Activated naive CD8-positive, alpha-beta T cell treated with anti-CD3 and anti-CD28 coated beads, Interleukin-2, amount 50 U/mL, for 24 hours (primary cell): ENCODE measurements around the gene RAD51B.

Experiments
- ATAC-seq: fragments of 150-1000 bp; cut with Tn5 transposase; one replicate; pipeline ENCODE4 v1.10.0; 2021
- DNase-seq: peaks from one replicate; pipeline ENCODE4 v3.0.0; 2021
- H3K27ac Mint-ChIP-seq: one replicate; pipeline ENCODE4 v1.8.0; 2021; ENCODE audit warnings: mild to moderate bottlenecking, mixed read lengths
- H3K27me3 Mint-ChIP-seq: one replicate; pipeline ENCODE4 v1.8.0; 2021; ENCODE audit warnings: mixed read lengths
- H3K36me3 Mint-ChIP-seq: one replicate; pipeline ENCODE4 v1.8.0; 2021; ENCODE audit warnings: low read depth, mixed read lengths
- H3K4me1 Mint-ChIP-seq: one replicate; pipeline ENCODE4 v1.8.0; 2021; ENCODE audit warnings: mixed read lengths
- H3K4me3 Mint-ChIP-seq: one replicate; pipeline ENCODE4 v1.8.0; 2021; ENCODE audit warnings: mild to moderate bottlenecking, moderate library complexity, mixed read lengths
- H3K9me3 Mint-ChIP-seq: one replicate; pipeline ENCODE4 v1.8.0; 2021; ENCODE audit warnings: mixed read lengths

The RAD51B gene

DNA sequence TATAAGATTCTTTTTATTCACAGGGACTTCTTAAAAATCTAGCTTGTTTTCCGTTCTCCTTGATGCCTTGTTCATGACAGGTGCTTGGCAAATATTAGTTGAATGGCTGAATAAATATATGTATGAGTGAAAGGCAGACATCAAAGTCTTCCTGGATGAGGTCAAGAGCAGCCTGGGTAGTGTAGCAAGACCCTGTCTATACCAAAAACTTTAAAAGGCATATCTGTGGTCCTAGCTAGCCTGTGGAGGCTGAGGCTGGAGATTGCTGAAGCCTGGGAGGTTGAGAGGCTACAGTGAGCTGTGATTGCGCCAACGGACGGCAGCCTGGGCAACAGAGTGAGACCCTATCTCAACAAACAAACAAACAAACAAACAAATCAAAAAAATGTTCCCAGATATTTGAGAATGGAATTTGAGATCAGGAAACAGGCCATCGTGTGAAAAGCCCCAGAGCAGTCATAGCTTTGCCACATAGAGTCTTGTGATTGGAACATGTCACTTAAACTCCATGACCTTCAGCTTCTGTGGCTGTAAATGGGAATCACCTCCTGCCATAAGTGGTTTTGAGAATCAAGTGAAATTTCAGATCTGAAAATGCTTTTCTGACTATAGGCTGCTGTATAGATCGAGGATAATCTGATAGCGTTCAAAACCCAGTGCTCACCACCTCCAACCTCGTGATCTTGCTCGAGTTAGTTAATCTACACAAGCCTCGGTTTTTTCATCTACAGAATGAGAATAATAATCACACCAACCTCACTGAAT is 908.9 kb downstream of the RAD51B start:
- no peaks in the 10 kb centered on the region for H3K27me3 Mint-ChIP-seq
- no peak overlapping the region for H3K27ac Mint-ChIP-seq
- DNase-seq = no peak
- no peaks in the 10 kb centered on the region for H3K9me3 Mint-ChIP-seq
- peak; percentile 30 for ATAC-seq
- H3K4me1 Mint-ChIP-seq = peaks cover 55% of the 10 kb centered on the region
- H3K36me3 Mint-ChIP-seq = no peaks in the 10 kb centered on the region
- no peak overlapping the region for H3K4me3 Mint-ChIP-seq

DNA sequence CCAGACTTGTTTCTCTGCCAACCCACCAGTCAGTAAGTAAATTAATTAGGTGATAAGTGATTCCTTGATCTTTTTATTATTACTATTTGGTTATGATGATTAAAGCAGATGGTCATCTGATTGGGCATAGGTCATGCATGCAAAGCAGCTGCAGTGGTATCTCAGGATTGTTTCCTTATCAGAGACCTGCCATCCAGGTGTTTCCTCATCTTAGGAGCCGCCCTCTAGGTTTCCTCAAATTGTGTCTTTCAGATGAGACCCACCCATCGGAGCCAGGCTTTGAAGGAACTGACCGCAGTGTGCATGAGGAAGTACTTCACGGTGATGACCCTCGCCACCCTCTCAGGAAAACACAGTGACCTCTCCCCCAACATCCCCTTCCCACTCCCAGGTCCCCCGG is 910.0 kb downstream of the RAD51B start:
- Mint-ChIP-seq H3K9me3 (no peaks in the 10 kb centered on the region), H3K4me3 (no peak overlapping the region), H3K27ac (no peak overlapping the region), H3K4me1 (peaks cover 60% of the 10 kb centered on the region), H3K36me3 (no peaks in the 10 kb centered on the region), H3K27me3 (no peaks in the 10 kb centered on the region)
- ATAC-seq = no peak
- DNase-seq = no peak

DNA sequence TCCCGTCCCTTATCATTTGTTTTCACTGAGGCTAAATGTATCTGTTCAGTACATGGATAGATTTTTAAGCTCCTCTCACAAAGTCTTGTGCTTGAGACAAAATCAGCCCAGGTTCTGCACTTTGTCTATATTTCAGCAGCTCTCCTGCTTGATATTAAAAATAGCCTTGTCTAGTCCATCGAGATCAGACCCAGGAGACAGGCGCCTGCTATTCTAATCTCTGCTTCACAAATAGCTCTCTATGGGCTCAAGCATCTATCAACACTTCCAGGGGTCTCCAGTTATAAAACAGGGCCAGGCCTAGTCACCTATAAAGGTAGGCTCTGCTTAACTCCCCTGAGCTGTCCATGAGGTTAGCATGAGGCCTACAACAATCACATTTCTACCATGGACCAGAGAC is 910.8 kb downstream of the RAD51B start:
- ATAC-seq = no peak
- Mint-ChIP-seq H3K36me3 (no peaks in the 10 kb centered on the region), H3K4me3 (no peak overlapping the region), H3K27me3 (no peaks in the 10 kb centered on the region), H3K4me1 (peaks cover 66% of the 10 kb centered on the region), H3K9me3 (no peaks in the 10 kb centered on the region), H3K27ac (no peak overlapping the region)
- DNase-seq = no peak

DNA sequence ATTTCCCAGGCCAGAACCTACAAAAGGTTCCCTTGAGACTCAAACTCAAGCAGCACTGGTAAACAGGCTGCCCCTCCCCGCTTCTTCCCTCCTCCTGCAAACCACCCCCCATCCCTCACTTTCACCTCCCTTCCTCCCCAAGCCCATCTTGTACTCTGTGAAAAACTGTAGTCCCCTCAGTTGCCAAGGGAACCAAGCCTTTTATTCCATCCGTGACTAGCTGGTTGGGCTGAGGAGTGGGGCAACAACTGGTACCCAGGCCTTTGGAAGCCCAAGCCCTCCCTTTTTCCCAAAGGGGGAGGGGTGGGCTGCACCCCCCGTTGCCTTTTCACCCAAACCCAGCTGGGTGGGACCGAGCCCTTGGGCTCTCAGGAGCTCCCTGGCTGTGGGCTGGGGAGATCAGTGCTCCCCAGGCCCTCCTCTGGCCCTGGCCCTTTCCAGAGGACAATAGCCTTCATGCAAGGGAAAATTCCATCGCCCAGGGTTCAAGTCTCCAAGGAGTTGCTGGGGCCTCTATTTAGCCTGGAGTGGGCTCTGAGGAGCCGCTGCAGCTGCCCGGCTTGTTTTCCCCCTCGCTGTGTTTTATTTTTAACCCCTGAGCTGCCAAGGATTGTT is 911.3 kb downstream of the RAD51B start:
- Mint-ChIP-seq H3K27ac (no peak overlapping the region), H3K4me3 (no peak overlapping the region), H3K36me3 (no peaks in the 10 kb centered on the region), H3K4me1 (peaks cover 70% of the 10 kb centered on the region), H3K9me3 (no peaks in the 10 kb centered on the region), H3K27me3 (no peaks in the 10 kb centered on the region)
- no peak for DNase-seq
- no peak for ATAC-seq

DNA sequence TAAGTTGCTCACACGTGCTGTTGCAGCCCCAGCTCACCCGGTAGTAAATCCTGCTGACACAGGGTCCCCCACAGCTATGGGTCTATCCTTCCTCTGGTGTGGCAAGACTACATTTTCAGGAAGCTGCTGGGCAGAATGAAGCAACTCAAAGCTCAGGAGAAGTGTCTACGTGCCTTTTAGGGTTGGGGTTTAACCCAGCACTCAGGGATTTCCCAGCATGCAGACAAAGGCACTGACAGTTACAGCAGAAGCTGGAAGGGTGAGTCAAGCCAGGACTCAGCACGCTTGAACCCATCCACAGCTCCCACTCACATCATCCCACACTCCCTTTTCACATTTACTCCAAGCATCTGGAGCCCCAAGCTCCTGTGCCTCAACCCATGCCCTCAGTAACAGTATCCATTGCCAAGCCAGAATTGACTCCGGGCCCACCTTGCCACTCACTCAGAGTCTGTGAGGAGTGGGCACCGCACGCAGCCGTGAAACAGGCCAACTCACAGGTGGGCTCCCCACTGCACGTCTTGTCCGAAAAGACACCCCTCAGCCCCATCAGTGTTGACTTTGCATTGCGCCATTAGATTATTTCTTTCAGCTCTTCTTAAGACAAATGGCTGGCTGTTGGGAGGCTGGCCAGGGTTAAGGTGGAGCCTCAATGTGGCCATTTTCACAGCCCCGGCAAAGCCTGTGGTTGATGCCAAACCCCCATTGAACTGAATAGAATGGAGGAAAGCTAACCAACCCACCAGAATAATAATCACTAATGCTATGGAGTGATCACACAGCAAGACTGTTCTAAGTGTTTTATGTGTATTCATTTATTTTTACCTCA is 913.7 kb downstream of the RAD51B start:
- Mint-ChIP-seq H3K27ac (peak overlapping the region; percentile 78), H3K4me3 (peak overlapping the region; percentile 48), H3K9me3 (no peaks in the 10 kb centered on the region), H3K36me3 (no peaks in the 10 kb centered on the region), H3K27me3 (no peaks in the 10 kb centered on the region), H3K4me1 (peaks cover 76% of the 10 kb centered on the region)
- ATAC-seq (peak; percentile 79), DNase-seq (peak; percentile 50)

DNA sequence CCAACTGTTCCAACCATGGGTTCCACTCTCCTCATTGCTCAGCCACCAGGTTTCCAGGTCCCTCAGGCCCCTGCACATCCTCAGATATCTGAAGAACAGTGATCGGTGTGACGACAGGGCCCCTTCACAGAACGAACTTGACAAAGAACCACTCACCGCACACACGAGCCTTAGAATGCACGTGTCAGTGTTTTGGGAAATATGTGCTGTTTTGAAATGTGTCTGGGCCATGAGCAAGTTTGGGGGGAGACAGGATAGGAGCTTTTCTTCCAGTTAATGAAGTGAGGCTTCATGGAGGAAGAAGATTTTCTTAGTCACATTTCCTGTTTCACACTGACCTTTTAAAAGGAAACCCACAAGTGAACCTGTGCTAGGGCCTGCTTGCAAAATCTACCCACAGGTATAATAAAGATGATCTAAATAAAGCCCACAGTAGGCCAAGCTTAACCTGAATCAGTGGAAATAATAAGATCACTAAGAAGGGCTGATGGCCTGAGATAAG is 914.7 kb downstream of the RAD51B start:
- peak; percentile 60 for DNase-seq
- H3K9me3 Mint-ChIP-seq = no peaks in the 10 kb centered on the region
- ATAC-seq = peak; percentile 79
- peak overlapping the region; percentile 22 for H3K4me3 Mint-ChIP-seq
- peak overlapping the region; percentile 60 for H3K27ac Mint-ChIP-seq
- H3K4me1 Mint-ChIP-seq = peaks cover 71% of the 10 kb centered on the region
- no peaks in the 10 kb centered on the region for H3K27me3 Mint-ChIP-seq
- no peaks in the 10 kb centered on the region for H3K36me3 Mint-ChIP-seq

DNA sequence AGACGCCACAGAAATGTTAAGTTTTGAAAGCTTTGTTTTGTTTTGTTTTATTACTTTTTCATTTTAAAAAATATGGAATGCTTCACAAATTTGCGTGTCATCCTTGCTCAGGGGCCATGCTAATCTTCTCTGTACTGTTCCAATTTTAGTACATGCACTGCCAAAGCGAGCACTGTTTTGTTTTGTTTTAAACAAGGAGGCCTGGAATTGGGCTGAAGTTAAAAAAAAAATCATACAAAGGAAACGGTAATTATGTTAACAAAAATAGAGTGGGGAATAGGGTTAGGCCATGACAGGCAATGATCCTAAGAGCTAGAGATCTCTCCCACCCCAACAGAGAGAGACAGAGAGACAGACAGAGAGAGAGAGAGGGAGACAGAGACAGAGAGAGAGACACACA is 916.3 kb downstream of the RAD51B start:
- Mint-ChIP-seq H3K27ac (peak overlapping the region; percentile 25), H3K27me3 (no peaks in the 10 kb centered on the region), H3K4me1 (peaks cover 60% of the 10 kb centered on the region), H3K36me3 (no peaks in the 10 kb centered on the region), H3K9me3 (peaks cover 6% of the 10 kb centered on the region), H3K4me3 (no peak overlapping the region)
- ATAC-seq = no peak
- DNase-seq = no peak

DNA sequence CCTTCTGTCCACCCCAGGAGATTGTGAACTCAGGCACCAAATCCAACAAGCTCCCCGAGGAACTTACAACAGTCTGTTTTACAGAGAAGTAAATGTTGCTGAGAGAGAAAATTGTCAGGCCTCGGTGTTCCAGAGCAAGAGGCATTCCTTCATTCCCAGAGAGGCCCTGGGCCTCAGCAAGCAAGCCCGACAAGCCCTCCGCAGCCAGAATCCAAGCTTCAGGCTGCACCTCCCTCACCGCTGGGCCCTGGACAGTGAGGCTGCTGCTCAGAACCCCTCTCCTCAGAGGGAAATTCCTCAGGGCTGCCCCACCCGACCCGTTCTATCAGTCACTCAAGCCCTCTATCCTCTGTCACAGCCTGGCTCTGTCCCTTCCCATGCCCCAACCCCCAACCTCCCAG is 916.9 kb downstream of the RAD51B start:
- no peaks in the 10 kb centered on the region for H3K27me3 Mint-ChIP-seq
- ATAC-seq (no peak), DNase-seq (no peak)
- H3K4me1 Mint-ChIP-seq = peaks cover 67% of the 10 kb centered on the region
- no peak overlapping the region for H3K4me3 Mint-ChIP-seq
- peaks cover 4% of the 10 kb centered on the region for H3K36me3 Mint-ChIP-seq
- peaks cover 11% of the 10 kb centered on the region for H3K9me3 Mint-ChIP-seq
- H3K27ac Mint-ChIP-seq = peak overlapping the region; percentile 25

DNA sequence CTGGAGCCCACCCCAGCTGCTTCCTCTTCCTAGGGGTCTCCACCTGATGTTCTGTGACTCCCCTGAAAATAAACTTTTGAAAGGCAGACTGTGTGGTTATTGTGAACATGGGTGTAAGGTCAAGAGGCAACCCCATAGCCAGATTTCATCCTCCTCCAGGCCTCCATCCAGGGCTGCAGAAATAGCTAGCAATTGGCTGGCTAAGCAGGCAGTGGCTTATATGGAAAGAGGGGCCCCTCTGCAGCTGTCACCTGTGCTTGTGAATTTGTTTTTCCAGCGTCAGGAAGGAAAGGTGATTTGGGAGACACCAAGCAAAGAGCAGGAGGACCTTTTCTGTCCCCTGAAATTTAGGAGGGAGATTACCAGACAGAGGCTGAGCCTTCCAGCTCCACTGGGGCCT is 917.5 kb downstream of the RAD51B start:
- H3K27me3 Mint-ChIP-seq = no peaks in the 10 kb centered on the region
- peaks cover 11% of the 10 kb centered on the region for H3K9me3 Mint-ChIP-seq
- no peak overlapping the region for H3K27ac Mint-ChIP-seq
- no peak for DNase-seq
- H3K4me3 Mint-ChIP-seq = no peak overlapping the region
- peaks cover 4% of the 10 kb centered on the region for H3K36me3 Mint-ChIP-seq
- no peak for ATAC-seq
- peaks cover 69% of the 10 kb centered on the region for H3K4me1 Mint-ChIP-seq

DNA sequence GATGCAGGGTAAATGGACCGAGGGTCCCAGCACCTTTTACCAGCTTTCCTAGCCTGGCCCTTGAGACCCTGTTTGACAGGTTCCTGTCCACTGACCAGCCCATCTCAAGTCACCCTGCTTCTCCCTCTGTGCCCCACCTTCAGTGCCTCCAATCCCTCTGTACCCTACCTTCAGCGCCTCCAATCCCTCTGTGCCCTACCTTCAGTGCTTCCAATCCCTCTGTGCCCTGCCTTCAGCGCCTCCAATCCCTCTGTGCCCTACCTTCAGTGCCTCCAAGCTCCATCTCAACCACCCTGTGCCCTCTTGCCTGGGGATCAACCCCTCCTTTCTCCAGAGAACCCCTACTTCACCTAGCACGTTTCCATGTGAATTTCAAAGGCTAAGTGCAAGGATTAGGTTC is 919.0 kb downstream of the RAD51B start:
- H3K4me3 Mint-ChIP-seq = no peak overlapping the region
- peaks cover 4% of the 10 kb centered on the region for H3K36me3 Mint-ChIP-seq
- no peaks in the 10 kb centered on the region for H3K27me3 Mint-ChIP-seq
- H3K4me1 Mint-ChIP-seq = peaks cover 63% of the 10 kb centered on the region
- ATAC-seq (no peak), DNase-seq (no peak)
- peaks cover 11% of the 10 kb centered on the region for H3K9me3 Mint-ChIP-seq
- H3K27ac Mint-ChIP-seq = no peak overlapping the region

DNA sequence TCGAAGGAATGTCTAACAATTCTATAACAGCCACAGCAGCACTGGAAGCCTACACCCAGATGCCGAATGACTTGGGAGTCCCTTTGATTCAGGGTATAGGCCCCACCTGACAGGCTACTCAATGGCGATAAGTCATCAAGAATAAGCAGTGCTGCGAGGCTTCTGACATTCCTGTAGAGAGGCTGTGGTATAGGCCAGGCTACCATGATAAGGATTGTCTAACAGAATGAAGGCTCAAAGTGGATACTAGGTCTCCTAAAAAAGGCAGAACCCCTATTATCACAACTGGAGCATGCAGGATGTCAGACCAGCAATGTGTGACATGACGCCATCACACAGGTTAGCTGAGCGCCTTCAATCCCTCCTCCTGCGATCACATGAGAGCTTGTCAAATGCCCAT is 920.1 kb downstream of the RAD51B start:
- Mint-ChIP-seq H3K27ac (no peak overlapping the region), H3K27me3 (no peaks in the 10 kb centered on the region), H3K36me3 (peaks cover 4% of the 10 kb centered on the region), H3K9me3 (peaks cover 11% of the 10 kb centered on the region), H3K4me1 (peaks cover 52% of the 10 kb centered on the region), H3K4me3 (no peak overlapping the region)
- ATAC-seq = no peak
- DNase-seq = no peak

DNA sequence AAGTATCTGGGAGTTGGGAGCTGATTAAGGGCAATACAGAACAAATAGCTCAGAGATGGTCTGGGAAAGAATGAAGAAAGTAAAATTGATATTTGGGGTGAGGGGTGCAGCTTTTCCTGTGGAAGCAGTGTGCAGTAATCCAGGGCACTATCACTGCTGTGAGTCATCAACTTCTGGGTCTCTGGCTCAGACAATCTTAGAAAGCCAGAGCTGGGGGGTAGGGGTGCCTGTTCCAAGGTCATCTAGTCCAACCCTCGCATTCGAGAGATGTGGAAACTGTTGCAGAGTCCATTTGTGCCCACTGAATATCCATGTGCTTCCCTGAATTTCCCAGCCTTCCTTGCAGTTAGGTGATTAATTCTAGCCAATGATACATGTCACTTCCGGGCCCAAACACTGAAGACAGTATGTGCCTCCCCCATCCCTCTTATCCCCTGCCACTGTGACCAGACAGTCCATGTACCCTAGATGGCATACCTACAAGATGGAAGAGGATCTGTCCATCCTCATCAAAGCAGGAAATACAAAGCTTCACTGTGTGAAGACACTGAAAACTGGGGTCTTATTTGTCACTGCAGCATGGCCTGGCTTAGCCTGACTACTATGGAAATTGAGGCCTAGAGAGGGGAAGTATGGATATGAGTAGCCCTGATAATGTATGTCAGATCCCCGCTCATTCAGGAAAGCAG is 921.4 kb downstream of the RAD51B start:
- H3K4me1 Mint-ChIP-seq = peaks cover 42% of the 10 kb centered on the region
- H3K36me3 Mint-ChIP-seq = peaks cover 4% of the 10 kb centered on the region
- ATAC-seq (no peak), DNase-seq (no peak)
- no peaks in the 10 kb centered on the region for H3K27me3 Mint-ChIP-seq
- peak overlapping the region; percentile 61 for H3K27ac Mint-ChIP-seq
- H3K4me3 Mint-ChIP-seq = no peak overlapping the region
- H3K9me3 Mint-ChIP-seq = peaks cover 11% of the 10 kb centered on the region

DNA sequence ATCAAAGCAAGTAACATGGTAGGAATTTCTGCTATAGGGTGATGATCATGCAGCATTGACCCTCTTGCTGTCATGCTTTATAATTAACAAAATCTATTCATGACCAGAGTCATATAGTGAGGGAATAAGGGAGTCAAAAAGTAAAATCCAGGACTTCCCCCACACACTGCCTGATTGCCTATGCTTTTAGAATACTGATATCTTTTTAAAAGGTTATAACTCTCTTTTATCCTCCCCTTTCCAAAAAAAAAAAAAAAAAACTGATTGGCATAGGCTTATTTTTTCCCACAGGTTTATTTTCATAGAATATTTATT is 921.9 kb downstream of the RAD51B start:
- H3K4me1 Mint-ChIP-seq = peaks cover 38% of the 10 kb centered on the region
- peak overlapping the region; percentile 61 for H3K27ac Mint-ChIP-seq
- H3K4me3 Mint-ChIP-seq = no peak overlapping the region
- ATAC-seq (no peak), DNase-seq (no peak)
- peaks cover 11% of the 10 kb centered on the region for H3K9me3 Mint-ChIP-seq
- H3K36me3 Mint-ChIP-seq = peaks cover 4% of the 10 kb centered on the region
- no peaks in the 10 kb centered on the region for H3K27me3 Mint-ChIP-seq

DNA sequence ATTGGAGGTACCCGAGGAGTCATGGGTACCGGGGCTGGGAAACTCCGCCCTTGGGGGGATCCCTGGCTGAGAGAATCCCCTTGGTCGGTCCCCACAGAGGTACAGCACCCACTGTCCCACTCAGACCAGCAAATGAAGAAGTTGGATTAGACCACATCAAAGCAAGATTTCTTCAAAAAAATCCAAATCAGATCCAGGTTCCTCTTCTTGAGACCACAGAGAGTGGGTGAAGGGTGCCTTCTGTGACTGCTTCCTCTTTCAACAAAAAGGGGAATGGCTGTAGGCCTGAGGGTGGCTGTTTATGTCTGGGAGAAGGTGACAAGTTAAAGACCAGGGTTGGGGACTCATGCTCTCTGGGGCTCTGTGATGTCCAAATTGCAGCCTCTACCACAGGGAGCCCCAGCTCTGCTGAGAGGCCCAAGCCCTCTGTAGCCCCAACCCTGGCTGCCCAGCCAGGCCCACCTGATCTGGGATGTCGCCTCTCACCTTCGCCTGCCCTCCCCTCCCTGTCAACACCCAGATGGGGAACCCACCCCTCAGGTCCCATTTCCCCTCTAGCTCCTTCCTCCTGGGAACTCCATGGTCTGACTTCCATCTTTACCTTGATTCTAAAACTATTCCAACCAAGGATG is 922.4 kb downstream of the RAD51B start:
- H3K4me3 Mint-ChIP-seq = no peak overlapping the region
- peaks cover 11% of the 10 kb centered on the region for H3K9me3 Mint-ChIP-seq
- DNase-seq (no peak), ATAC-seq (peak; percentile 62)
- peaks cover 34% of the 10 kb centered on the region for H3K4me1 Mint-ChIP-seq
- no peak overlapping the region for H3K27ac Mint-ChIP-seq
- peaks cover 4% of the 10 kb centered on the region for H3K36me3 Mint-ChIP-seq
- H3K27me3 Mint-ChIP-seq = no peaks in the 10 kb centered on the region
